ENCODE measurements around the gene NALCN. TPM values are rescaled to one million over a fixed set of nuclear protein-coding genes. Genes with fewer than 3 reads are reported as not detected.

NALCN gene
- total RNA-seq, 4 donors from 2014 or later = under 0.01 to 13.2 (median 1.4) TPM

DNA sequence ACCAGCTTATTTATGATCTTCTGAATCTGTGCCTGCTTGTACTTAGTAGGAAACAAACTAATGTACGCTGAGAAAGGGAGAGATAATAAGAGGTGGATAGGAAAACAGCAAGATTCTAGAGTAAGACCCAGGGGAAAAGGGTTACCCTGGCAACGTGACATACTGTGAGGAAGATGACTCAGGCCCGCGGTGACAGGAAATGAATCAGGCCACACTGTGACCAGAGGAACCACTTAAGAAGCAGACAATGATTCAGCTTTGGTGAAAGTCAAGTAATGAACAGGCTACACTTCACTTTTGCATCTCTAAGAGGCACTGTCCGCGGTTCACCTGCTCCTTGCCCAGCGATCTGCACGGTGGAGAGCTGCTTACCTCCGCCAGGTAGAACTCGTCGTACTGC, 158.2 kb downstream of the NALCN start:
- no peaks in the 10 kb centered on the region for H3K9me3 ChIP-seq
- no peaks in the 10 kb centered on the region for H3K27me3 ChIP-seq
- H3K27ac ChIP-seq = no peak overlapping the region
- no peak overlapping the region for H3K4me3 ChIP-seq
- intact Hi-C loops (cut with DNase I; ENCODE audit: low total_unique reads) = no loop called here
- no peaks in the 10 kb centered on the region for H3K36me3 ChIP-seq
- no peak for DNase-seq
- H3K4me1 ChIP-seq = no peaks in the 10 kb centered on the region
- TF ChIP-seq, protein P1, sequence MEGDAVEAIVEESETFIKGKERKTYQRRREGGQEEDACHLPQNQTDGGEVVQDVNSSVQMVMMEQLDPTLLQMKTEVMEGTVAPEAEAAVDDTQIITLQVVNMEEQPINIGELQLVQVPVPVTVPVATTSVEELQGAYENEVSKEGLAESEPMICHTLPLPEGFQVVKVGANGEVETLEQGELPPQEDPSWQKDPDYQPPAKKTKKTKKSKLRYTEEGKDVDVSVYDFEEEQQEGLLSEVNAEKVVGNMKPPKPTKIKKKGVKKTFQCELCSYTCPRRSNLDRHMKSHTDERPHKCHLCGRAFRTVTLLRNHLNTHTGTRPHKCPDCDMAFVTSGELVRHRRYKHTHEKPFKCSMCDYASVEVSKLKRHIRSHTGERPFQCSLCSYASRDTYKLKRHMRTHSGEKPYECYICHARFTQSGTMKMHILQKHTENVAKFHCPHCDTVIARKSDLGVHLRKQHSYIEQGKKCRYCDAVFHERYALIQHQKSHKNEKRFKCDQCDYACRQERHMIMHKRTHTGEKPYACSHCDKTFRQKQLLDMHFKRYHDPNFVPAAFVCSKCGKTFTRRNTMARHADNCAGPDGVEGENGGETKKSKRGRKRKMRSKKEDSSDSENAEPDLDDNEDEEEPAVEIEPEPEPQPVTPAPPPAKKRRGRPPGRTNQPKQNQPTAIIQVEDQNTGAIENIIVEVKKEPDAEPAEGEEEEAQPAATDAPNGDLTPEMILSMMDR (IDR thresholded peaks at IDR 0.05) = no peak
- no peak for TF ChIP-seq POLR2A (IDR thresholded peaks at IDR 0.05)

DNA sequence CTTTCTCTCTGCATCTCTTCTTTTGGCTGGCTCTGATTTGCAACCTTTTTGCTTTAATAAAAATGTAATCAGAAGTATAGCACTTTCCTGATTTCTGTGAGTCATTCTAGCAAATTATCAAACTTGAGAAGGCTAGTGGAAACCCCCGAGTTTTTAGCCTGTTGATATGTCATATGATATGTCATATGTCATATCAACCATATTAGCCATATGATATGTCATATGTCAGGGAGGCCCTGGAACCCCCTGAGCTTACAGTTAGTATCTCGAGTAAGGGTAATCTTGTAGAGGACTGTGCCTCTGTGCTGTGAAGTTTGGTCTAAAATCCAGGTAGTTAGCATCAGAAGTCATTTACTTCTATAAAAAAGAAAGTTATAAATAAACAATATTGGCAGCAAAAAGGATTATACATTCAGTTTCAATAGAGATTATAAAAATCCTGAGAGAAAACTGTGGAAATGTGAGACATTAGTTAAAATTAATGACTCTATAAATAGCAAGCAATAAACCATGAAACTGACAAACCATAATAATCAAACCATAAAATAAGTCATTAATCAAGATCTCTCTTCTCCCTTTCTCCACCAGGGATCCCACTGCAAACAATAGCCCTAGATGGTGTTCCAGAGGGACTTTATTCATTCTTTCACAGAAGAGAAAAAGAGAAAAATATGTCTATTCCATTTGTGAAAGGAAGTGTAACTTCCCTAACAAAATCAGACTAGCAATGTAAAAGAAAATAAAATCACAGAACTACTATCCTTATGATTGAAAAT, 167.4 kb downstream of the NALCN start:
- Histone ChIP-seq H3K9me3 (no peaks in the 10 kb centered on the region), H3K4me3 (no peak overlapping the region), H3K36me3 (no peaks in the 10 kb centered on the region), H3K4me1 (no peaks in the 10 kb centered on the region), H3K27me3 (no peaks in the 10 kb centered on the region), H3K27ac (no peak overlapping the region)
- no peak for DNase-seq
- TF ChIP-seq POLR2A (IDR thresholded peaks at IDR 0.05) = no peak
- TF ChIP-seq, protein P1 (IDR thresholded peaks at IDR 0.05) = no peak
- intact Hi-C loops (cut with DNase I; ENCODE audit: low total_unique reads) = no loop called here

DNA sequence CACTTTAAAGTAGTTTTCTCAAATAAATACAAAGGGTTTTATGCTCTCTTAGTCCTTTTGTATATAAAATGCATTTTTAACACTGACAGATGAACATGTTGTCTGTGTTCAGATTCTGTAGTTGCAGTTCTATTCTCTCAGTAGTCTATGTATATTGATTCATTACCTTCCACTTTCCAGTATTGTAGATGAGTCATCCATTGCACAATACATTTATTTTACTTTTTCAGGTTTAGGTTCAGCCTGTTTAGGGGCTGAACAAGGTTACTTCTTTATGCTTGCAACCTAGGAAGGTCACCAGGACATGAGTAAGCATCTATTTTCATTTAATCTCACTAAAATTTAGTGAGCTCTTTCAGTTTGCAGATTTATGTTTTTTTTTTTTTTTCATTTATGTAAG, 173.6 kb downstream of the NALCN start:
- TF ChIP-seq, protein P1 (IDR thresholded peaks at IDR 0.05) = no peak
- TF ChIP-seq POLR2A (IDR thresholded peaks at IDR 0.05) = no peak
- H3K36me3 ChIP-seq = no peaks in the 10 kb centered on the region
- intact Hi-C loops (cut with DNase I; ENCODE audit: low total_unique reads) = no loop called here

DNA sequence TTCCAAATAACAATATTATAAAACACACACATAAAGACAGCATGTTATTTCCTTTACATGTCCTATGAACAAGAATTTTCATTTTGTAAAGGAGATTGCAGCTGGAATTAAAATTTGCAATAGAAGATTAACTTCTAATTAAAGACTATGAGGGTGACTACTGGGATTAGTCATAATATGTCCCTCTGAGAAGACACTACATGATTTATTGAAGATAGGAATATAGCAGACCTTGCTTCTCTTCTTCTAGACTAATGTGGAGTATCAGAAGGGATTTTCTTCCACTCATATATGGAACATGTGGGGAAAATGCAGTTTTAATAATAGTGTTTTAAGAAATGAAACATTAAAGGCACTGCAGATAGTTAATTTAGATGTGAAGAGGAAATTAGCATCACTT, 177.8 kb downstream of the NALCN start:
- no peak overlapping the region for H3K27ac ChIP-seq
- intact Hi-C loops (cut with DNase I; ENCODE audit: low total_unique reads) = no loop called here
- no peak for TF ChIP-seq POLR2A (IDR thresholded peaks at IDR 0.05)
- TF ChIP-seq, protein P1 (IDR thresholded peaks at IDR 0.05) = no peak
- no peak for DNase-seq
- H3K4me3 ChIP-seq = no peak overlapping the region
- no peaks in the 10 kb centered on the region for H3K9me3 ChIP-seq
- no peaks in the 10 kb centered on the region for H3K4me1 ChIP-seq
- no peaks in the 10 kb centered on the region for H3K27me3 ChIP-seq
- no peaks in the 10 kb centered on the region for H3K36me3 ChIP-seq

More for the DNA sequence above, 173.6 kb downstream of the NALCN start:
- no peak overlapping the region for H3K4me3 ChIP-seq
- no peak for DNase-seq
- no peaks in the 10 kb centered on the region for H3K4me1 ChIP-seq
- H3K27me3 ChIP-seq = no peaks in the 10 kb centered on the region
- no peaks in the 10 kb centered on the region for H3K9me3 ChIP-seq
- no peak overlapping the region for H3K27ac ChIP-seq

DNA sequence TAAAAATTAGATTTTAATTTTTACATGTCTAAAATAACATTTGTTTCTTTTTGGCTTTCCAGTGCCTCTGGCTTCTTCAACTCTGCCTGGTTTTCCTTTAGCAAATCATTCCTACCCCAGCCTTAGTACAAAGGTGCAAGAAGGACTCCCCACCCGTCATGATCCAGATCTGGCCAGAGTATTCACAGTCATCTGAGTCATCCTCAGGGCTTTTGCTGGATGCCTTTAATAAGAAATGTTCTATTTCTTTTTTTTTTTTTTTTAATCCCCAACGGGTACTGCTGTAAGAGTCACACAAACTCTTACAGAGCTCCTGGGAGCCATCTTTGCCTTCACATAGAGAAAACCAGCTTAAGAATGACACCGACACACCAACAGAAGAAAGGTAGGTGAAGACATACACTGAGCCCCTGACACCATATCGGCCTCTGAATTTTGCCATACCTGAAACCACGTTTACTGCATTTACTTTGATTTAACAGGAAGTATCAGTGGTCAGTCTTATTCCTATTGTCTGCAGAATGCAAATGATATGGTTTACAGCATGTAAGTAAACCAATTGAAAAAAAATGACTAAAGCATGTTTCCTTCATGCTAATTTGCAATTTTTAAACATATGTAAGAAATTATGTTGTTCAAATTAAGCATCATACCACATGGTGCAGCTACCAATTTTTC, 184.4 kb downstream of the NALCN start:
- Histone ChIP-seq H3K27me3 (no peaks in the 10 kb centered on the region), H3K9me3 (no peaks in the 10 kb centered on the region), H3K4me1 (no peaks in the 10 kb centered on the region), H3K4me3 (no peak overlapping the region), H3K27ac (no peak overlapping the region), H3K36me3 (no peaks in the 10 kb centered on the region)
- DNase-seq = no peak
- intact Hi-C loops (cut with DNase I; ENCODE audit: low total_unique reads) = no loop called here
- TF ChIP-seq POLR2A (IDR thresholded peaks at IDR 0.05) = no peak

Measured in uterus (tissue), 4 donors.